Sciatic nerve (tissue), 2 donors: Measurements from ENCODE around the gene APOBEC3H. TPM values are rescaled to one million over a fixed set of nuclear protein-coding genes. Genes with fewer than 3 reads are reported as not detected.
A peak's percentile ranks its signal among the peaks of the same experiment; 100 is the strongest.

Experiments used
- ATAC-seq: fragments of 200-7000 bp; cut with Tn5 transposase; one replicate; pipeline ENCODE4 v1.9.1; 2020; ENCODE audit warnings: mild to moderate bottlenecking, moderate library complexity
- DNase-seq: peaks from one replicate; pipeline ENCODE4 v3.0.0-alpha.2; 2020; ENCODE audit warnings: low spot score
- intact Hi-C: fragments of 100-400 bp; cut with DNase I; formaldehyde crosslinking; loops from one replicate; pipeline ENCODE4 v1.14.2; 2022
- total RNA-seq: library from RNA; stranded (reverse); fragmentation: NEBNext Ultra II Directional; extraction: Animal tissue kit (Norgen Biotek cat#: 25700); gene quantifications from one replicate; pipeline ENCODE4 v1.2.1, GENCODE V29; 2021
- donor health status: DM: no; HTN: no; CAD: no.
- donor health status: DM: no; HTN: no; CAD: no.

APOBEC3H gene
- total RNA-seq, 1 donor from 2014 or later = 1.1 TPM

- DNase-seq (no peak), ATAC-seq (no peak)
- intact Hi-C loops = loop anchor here (5.0 kb wide), 1 partner anchor 263 kb away; no protein-coding TSS in a partner anchor
Observed at GRCh38 chr22:39130152-39130704, 33.2 kb downstream of the APOBEC3H start.

- ATAC-seq (peak; percentile 42), DNase-seq (peak; percentile 55)
- intact Hi-C loops = loop anchor here (5.0 kb wide), 1 partner anchor 264 kb away; no protein-coding TSS in a partner anchor
Observed at GRCh38 chr22:39130892-39131855, 34.1 kb downstream of the APOBEC3H start.

- intact Hi-C loops = loop anchor here (5.0 kb wide), 1 partner anchor 265 kb away; no protein-coding TSS in a partner anchor
- ATAC-seq = no peak
- peak; percentile 48 for DNase-seq
Observed at GRCh38 chr22:39132281-39132680, 35.2 kb downstream of the APOBEC3H start.

GRCh38 chr22:39132871-39133524, 36.0 kb downstream of the APOBEC3H start:
- ATAC-seq = no peak
- no peak for DNase-seq
- intact Hi-C loops = loop anchor here (5.0 kb wide), 1 partner anchor 266 kb away; no protein-coding TSS in a partner anchor

- no peak for ATAC-seq
Observed at GRCh38 chr22:39133871-39134270, 36.8 kb downstream of the APOBEC3H start.

GRCh38 chr22:39134366-39135091, 37.5 kb downstream of the APOBEC3H start:
- no peak for ATAC-seq
- intact Hi-C loops = loop anchor here (5.0 kb wide), 1 partner anchor 267 kb away; no protein-coding TSS in a partner anchor

More at GRCh38 chr22:39133871-39134270, 36.8 kb downstream of the APOBEC3H start:
- intact Hi-C loops = loop anchor here (5.0 kb wide), 1 partner anchor 267 kb away; no protein-coding TSS in a partner anchor
- DNase-seq = peak; percentile 59

GRCh38 chr22:39135092-39135896, 38.2 kb downstream of the APOBEC3H start:
- ATAC-seq = no peak
- intact Hi-C loops = no loop called here
- DNase-seq = peak; percentile 61

More at GRCh38 chr22:39134366-39135091, 37.5 kb downstream of the APOBEC3H start:
- DNase-seq = peak; percentile 55

GRCh38 chr22:39136317-39136716, 39.3 kb downstream of the APOBEC3H start:
- DNase-seq (peak; percentile 59), ATAC-seq (no peak)
- intact Hi-C loops = no loop called here

- ATAC-seq (no peak), DNase-seq (peak; percentile 51)
- intact Hi-C loops = no loop called here
Observed at GRCh38 chr22:39138357-39138997, 41.4 kb downstream of the APOBEC3H start.

- ATAC-seq = no peak
- intact Hi-C loops = no loop called here
- DNase-seq = no peak
Observed at GRCh38 chr22:39139933-39140332, 42.9 kb downstream of the APOBEC3H start.

- intact Hi-C loops = no loop called here
- ATAC-seq = no peak
- DNase-seq = no peak
Observed at GRCh38 chr22:39142088-39142680, 45.1 kb downstream of the APOBEC3H start.

GRCh38 chr22:39144101-39144767, 47.2 kb downstream of the APOBEC3H start:
- intact Hi-C loops = no loop called here
- ATAC-seq = peak; percentile 20
- peak; percentile 65 for DNase-seq

- DNase-seq (no peak), ATAC-seq (no peak)
- intact Hi-C loops = no loop called here
Observed at GRCh38 chr22:39146256-39147101, 49.4 kb downstream of the APOBEC3H start.

- DNase-seq (no peak), ATAC-seq (no peak)
- intact Hi-C loops = no loop called here
Observed at GRCh38 chr22:39147335-39148025, 50.4 kb downstream of the APOBEC3H start.
